Fibroblast of lung (primary cell): Measurements from ENCODE around the gene TRIM65. TPM values are rescaled to one million over a fixed set of nuclear protein-coding genes. Genes with fewer than 3 reads are reported as not detected.

Experiments used
- DNase-seq, 2 donors: peaks; one replicate each; pipeline versions ENCODE4 v3.0.0 to v3.0.0-alpha.2; 2010; ENCODE audit warnings: low read depth in 2 of 2
- H2AFZ ChIP-seq: 2 replicates; pipeline ENCODE4 v1.5.1; 2012; ENCODE audit warnings: low read length, control low read depth, inconsistent platforms
- H3K27ac ChIP-seq: 2 replicates; pipeline ENCODE4 v1.5.1; 2011; ENCODE audit warnings: low read length, control low read depth; ENCODE audit not compliant: insufficient read depth
- H3K27me3 ChIP-seq: 2 replicates; pipeline ENCODE4 v1.5.1; 2011; ENCODE audit warnings: mild to moderate bottlenecking, low read length; ENCODE audit not compliant: control insufficient read depth, insufficient read depth
- H3K36me3 ChIP-seq: 2 replicates; pipeline ENCODE4 v1.5.1; 2011; ENCODE audit warnings: low read length; ENCODE audit not compliant: control insufficient read depth, insufficient read depth
- H3K4me1 ChIP-seq: 2 replicates; pipeline ENCODE4 v1.5.1; 2011; ENCODE audit warnings: low read length; ENCODE audit not compliant: control insufficient read depth, insufficient read depth; ENCODE audit errors: extremely low read depth
- H3K4me2 ChIP-seq: 2 replicates; pipeline ENCODE4 v1.5.1; 2011; ENCODE audit warnings: low read length, control low read depth; ENCODE audit not compliant: insufficient read depth; ENCODE audit errors: extremely low read depth
- H3K4me3 ChIP-seq, 4 experiments: fragments of 200-600 bp in 1 of 4; sonication (generic) in 1 of 4; replicated peaks in 1 of 4; 2 replicates each; pipeline ENCODE4 v1.5.1; 2011 to 2016; ENCODE audit warnings: low read length in 4 of 4, low read depth in 3 of 4, mild to moderate bottlenecking in 3 of 4, control low read depth in 2 of 4, inconsistent platforms in 1 of 4, mixed read lengths in 1 of 4; ENCODE audit not compliant: insufficient read depth in 1 of 4; ENCODE audit errors: control extremely low read depth in 1 of 4
- H3K79me2 ChIP-seq: 2 replicates; pipeline ENCODE4 v1.5.1; 2012; ENCODE audit warnings: mild to moderate bottlenecking, low read length, inconsistent platforms; ENCODE audit not compliant: control insufficient read depth, insufficient read depth
- H3K9ac ChIP-seq: 2 replicates; pipeline ENCODE4 v1.5.1; 2011; ENCODE audit warnings: mild to moderate bottlenecking, low read length, control low read depth; ENCODE audit not compliant: insufficient read depth
- H3K9me3 ChIP-seq: 2 replicates; pipeline ENCODE4 v1.5.1; 2012; ENCODE audit warnings: low read depth, low read length; ENCODE audit not compliant: control insufficient read depth, insufficient read depth
- H4K20me1 ChIP-seq: 2 replicates; pipeline ENCODE4 v1.5.1; 2011; ENCODE audit warnings: low read length; ENCODE audit not compliant: control insufficient read depth, insufficient read depth; ENCODE audit errors: extremely low read depth
- EZH2 ChIP-seq: IDR thresholded peaks from 2 replicates; pipeline ENCODE4 v1.5.1; 2012; ENCODE audit warnings: low read length, control low read depth, mild to moderate bottlenecking; ENCODE audit errors: missing control alignments
- polyA plus RNA-seq, 2 donors: library from polyadenylated mRNA; depleted of rRNA in 1 of 2; stranded (reverse) in 1 of 2; unstranded in 1 of 2; fragments of >200 nt; gene quantifications; 2 replicates each; pipeline ENCODE4 v1.2.1, GENCODE V29; 2011 to 2012; ENCODE audit warnings: missing spikeins in 1 of 2
- total RNA-seq: library from RNA; depleted of rRNA; stranded (reverse); fragments of >200 nt; gene quantifications from 2 replicates; pipeline ENCODE4 v1.2.1, GENCODE V29; 2014
- TF ChIP-seq, protein P1 (sequence below), 2 donors: IDR thresholded peaks in 1 of 2; conservative IDR thresholded peaks in 1 of 2; 1 replicate in 1 of 2; 2 replicates in 1 of 2; pipeline ENCODE4 v1.5.1; 2011 to 2012; ENCODE audit warnings: low read length in 2 of 2, control low read depth in 1 of 2, inconsistent platforms in 1 of 2, low read depth in 1 of 2, mild to moderate bottlenecking in 1 of 2

The TRIM65 gene
- total and polyA plus RNA-seq, 2 donors (not counting 1 experiment from before 2014, with no cell fraction given), result 4.3 to 17.2 TPM

GRCh38 chr17:75902406-75902805, 5.7 kb upstream of the TRIM65 start:
- Histone ChIP-seq H3K27me3 (no peaks in the 10 kb centered on the region), H4K20me1 (no peaks in the 10 kb centered on the region), H3K4me2 (no peak overlapping the region), H3K9ac (no peak overlapping the region), H3K79me2 (peaks cover 5% of the 10 kb centered on the region), H3K27ac (no peak overlapping the region), H3K4me1 (no peaks in the 10 kb centered on the region), H3K36me3 (peaks cover 13% of the 10 kb centered on the region), H3K9me3 (no peaks in the 10 kb centered on the region), H3K4me3 (no peak overlapping the region), H2AFZ (no peak overlapping the region)
- no peak for DNase-seq
- TF ChIP-seq EZH2, result no peak
- TF ChIP-seq, protein P1, sequence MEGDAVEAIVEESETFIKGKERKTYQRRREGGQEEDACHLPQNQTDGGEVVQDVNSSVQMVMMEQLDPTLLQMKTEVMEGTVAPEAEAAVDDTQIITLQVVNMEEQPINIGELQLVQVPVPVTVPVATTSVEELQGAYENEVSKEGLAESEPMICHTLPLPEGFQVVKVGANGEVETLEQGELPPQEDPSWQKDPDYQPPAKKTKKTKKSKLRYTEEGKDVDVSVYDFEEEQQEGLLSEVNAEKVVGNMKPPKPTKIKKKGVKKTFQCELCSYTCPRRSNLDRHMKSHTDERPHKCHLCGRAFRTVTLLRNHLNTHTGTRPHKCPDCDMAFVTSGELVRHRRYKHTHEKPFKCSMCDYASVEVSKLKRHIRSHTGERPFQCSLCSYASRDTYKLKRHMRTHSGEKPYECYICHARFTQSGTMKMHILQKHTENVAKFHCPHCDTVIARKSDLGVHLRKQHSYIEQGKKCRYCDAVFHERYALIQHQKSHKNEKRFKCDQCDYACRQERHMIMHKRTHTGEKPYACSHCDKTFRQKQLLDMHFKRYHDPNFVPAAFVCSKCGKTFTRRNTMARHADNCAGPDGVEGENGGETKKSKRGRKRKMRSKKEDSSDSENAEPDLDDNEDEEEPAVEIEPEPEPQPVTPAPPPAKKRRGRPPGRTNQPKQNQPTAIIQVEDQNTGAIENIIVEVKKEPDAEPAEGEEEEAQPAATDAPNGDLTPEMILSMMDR (conservative IDR thresholded peaks at IDR 0.05 in 1 of 2, IDR thresholded peaks at IDR 0.05 in 1 of 2; ENCODE audit: low read depth in 1 of 2, low read length in 2 of 2), result no peak

DNA sequence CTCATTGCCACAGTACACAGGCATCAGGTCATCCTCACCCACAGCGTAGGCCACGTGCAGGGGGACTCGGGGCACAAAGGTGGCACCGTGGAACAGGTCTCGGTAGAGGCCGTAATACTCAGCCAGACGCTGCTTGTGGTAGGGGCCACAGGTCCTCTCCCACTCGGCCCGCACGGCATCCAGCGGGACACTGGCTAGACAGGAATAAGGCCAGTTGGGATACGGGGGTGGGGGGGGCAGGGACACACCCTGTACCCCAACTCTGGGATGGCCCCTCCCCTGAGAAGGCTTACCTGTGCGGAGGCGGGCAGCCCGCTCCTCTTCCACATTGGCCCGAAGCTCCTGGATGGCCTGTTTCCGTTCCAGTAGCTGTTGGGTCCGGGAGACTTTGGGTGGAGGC, 5.0 kb upstream of the TRIM65 start:
- no peak overlapping the region for H2AFZ ChIP-seq
- no peak overlapping the region for H3K4me3 ChIP-seq
- H3K4me2 ChIP-seq, result no peak overlapping the region
- no peaks in the 10 kb centered on the region for H3K9me3 ChIP-seq
- peaks cover 5% of the 10 kb centered on the region for H3K79me2 ChIP-seq
- TF ChIP-seq EZH2, result no peak
- TF ChIP-seq, protein P1 (conservative IDR thresholded peaks at IDR 0.05 in 1 of 2, IDR thresholded peaks at IDR 0.05 in 1 of 2; ENCODE audit: low read depth in 1 of 2, low read length in 2 of 2), result no peak
- no peak overlapping the region for H3K9ac ChIP-seq
- no peaks in the 10 kb centered on the region for H3K4me1 ChIP-seq
- no peaks in the 10 kb centered on the region for H4K20me1 ChIP-seq
- H3K27ac ChIP-seq, result no peak overlapping the region
- peaks cover 13% of the 10 kb centered on the region for H3K36me3 ChIP-seq
- no peaks in the 10 kb centered on the region for H3K27me3 ChIP-seq
- DNase-seq, result no peak

DNA sequence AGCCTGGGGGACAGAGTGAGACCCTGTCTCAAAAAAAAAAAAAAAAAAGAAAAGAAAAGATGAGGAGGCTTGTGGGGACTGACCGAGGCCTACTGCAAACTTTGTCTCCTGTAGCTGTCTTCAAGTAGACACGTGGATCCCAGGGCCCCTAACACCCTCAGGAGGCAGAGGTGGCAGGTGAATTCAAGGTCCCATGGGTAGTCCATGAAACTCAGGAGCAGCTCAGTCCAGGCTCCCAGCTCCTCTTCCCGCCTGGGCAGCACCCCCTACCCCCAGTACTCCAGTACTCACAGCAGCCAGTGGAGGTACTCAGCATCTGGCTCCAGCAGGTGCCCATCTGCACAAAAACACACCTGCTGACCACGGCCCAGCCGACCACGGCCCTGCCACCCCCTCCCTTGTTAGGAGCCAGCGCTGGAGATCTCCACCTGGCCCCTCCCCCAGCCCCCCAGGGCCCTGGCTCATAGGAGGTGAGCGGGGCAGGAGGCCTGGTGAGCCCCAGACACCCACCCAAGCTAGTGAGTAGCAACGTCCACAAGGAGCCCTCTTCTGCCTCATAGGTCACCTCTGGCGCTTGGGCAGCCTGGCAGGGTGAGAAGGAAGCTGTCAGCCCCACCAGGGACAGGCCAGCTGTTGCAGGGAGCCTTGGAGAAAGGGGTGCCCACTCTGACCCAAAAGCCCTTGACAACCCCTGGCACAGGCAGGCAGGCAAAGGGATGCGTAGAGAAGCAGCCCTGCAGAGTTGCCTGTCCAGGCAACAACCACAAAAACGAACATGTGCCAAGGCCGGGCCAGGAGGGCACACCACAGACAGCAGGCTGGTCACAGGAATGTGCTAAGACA, 4.2 kb upstream of the TRIM65 start:
- H3K36me3 ChIP-seq, result peaks cover 13% of the 10 kb centered on the region
- no peak overlapping the region for H3K27ac ChIP-seq
- TF ChIP-seq, protein P1 (conservative IDR thresholded peaks at IDR 0.05 in 1 of 2, IDR thresholded peaks at IDR 0.05 in 1 of 2; ENCODE audit: low read depth in 1 of 2, low read length in 2 of 2), result no peak
- TF ChIP-seq EZH2, result no peak
- H3K79me2 ChIP-seq, result peaks cover 5% of the 10 kb centered on the region
- no peaks in the 10 kb centered on the region for H3K4me1 ChIP-seq
- no peak overlapping the region for H3K4me2 ChIP-seq
- no peak for DNase-seq
- no peaks in the 10 kb centered on the region for H4K20me1 ChIP-seq
- no peak overlapping the region for H3K9ac ChIP-seq
- H3K4me3 ChIP-seq, result no peak overlapping the region
- H3K9me3 ChIP-seq, result no peaks in the 10 kb centered on the region
- no peaks in the 10 kb centered on the region for H3K27me3 ChIP-seq
- no peak overlapping the region for H2AFZ ChIP-seq
